ENCODE measurements around the gene FNIP2.

DNA sequence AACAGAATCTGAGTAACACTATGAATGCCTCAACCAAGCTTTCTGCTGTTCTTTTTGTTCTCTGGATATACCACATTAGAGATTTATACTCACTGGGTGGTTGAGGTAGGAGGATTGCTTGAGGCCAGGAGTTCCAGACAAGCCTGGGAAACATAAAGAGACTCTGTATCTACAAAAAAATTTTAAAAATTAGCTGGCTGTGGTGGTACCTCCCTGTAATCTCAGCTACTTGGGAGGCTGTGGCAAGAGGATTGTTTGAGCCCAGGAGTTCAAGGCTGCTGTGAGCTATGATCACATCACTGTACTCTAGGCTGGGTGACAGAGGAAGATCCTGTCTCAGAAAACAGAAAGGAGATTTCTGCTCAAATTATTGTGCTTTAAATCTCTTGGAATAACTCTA is 172.5 kb downstream of the FNIP2 start:
- TF ChIP-seq, protein P1, sequence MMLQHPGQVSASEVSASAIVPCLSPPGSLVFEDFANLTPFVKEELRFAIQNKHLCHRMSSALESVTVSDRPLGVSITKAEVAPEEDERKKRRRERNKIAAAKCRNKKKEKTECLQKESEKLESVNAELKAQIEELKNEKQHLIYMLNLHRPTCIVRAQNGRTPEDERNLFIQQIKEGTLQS (IDR thresholded peaks at IDR 0.05): no peak
- TF ChIP-seq, protein P2, sequence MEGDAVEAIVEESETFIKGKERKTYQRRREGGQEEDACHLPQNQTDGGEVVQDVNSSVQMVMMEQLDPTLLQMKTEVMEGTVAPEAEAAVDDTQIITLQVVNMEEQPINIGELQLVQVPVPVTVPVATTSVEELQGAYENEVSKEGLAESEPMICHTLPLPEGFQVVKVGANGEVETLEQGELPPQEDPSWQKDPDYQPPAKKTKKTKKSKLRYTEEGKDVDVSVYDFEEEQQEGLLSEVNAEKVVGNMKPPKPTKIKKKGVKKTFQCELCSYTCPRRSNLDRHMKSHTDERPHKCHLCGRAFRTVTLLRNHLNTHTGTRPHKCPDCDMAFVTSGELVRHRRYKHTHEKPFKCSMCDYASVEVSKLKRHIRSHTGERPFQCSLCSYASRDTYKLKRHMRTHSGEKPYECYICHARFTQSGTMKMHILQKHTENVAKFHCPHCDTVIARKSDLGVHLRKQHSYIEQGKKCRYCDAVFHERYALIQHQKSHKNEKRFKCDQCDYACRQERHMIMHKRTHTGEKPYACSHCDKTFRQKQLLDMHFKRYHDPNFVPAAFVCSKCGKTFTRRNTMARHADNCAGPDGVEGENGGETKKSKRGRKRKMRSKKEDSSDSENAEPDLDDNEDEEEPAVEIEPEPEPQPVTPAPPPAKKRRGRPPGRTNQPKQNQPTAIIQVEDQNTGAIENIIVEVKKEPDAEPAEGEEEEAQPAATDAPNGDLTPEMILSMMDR (IDR thresholded peaks at IDR 0.05; ENCODE audit: low read depth, low read length, missing input control): no peak
- TF ChIP-seq, protein P3, sequence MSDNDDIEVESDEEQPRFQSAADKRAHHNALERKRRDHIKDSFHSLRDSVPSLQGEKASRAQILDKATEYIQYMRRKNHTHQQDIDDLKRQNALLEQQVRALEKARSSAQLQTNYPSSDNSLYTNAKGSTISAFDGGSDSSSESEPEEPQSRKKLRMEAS (IDR thresholded peaks at IDR 0.05): no peak
- TF ChIP-seq SP1 (IDR thresholded peaks at IDR 0.05) (no peak), TAF1 (conservative IDR thresholded peaks at IDR 0.05) (no peak), RAD21 (IDR thresholded peaks at IDR 0.05) (no peak), YY1 (IDR thresholded peaks at IDR 0.05) (no peak), GABPA (IDR thresholded peaks at IDR 0.05 in 1 of 2, conservative IDR thresholded peaks at IDR 0.05 in 1 of 2) (no peak), NR2F2 (IDR thresholded peaks at IDR 0.05) (no peak), JUND (IDR thresholded peaks at IDR 0.05) (no peak), RXRA (IDR thresholded peaks at IDR 0.05) (no peak)
- TF ChIP-seq, protein P4, sequence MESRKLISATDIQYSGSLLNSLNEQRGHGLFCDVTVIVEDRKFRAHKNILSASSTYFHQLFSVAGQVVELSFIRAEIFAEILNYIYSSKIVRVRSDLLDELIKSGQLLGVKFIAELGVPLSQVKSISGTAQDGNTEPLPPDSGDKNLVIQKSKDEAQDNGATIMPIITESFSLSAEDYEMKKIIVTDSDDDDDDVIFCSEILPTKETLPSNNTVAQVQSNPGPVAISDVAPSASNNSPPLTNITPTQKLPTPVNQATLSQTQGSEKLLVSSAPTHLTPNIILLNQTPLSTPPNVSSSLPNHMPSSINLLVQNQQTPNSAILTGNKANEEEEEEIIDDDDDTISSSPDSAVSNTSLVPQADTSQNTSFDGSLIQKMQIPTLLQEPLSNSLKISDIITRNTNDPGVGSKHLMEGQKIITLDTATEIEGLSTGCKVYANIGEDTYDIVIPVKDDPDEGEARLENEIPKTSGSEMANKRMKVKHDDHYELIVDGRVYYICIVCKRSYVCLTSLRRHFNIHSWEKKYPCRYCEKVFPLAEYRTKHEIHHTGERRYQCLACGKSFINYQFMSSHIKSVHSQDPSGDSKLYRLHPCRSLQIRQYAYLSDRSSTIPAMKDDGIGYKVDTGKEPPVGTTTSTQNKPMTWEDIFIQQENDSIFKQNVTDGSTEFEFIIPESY (IDR thresholded peaks at IDR 0.05): no peak
- TF ChIP-seq, protein P5, sequence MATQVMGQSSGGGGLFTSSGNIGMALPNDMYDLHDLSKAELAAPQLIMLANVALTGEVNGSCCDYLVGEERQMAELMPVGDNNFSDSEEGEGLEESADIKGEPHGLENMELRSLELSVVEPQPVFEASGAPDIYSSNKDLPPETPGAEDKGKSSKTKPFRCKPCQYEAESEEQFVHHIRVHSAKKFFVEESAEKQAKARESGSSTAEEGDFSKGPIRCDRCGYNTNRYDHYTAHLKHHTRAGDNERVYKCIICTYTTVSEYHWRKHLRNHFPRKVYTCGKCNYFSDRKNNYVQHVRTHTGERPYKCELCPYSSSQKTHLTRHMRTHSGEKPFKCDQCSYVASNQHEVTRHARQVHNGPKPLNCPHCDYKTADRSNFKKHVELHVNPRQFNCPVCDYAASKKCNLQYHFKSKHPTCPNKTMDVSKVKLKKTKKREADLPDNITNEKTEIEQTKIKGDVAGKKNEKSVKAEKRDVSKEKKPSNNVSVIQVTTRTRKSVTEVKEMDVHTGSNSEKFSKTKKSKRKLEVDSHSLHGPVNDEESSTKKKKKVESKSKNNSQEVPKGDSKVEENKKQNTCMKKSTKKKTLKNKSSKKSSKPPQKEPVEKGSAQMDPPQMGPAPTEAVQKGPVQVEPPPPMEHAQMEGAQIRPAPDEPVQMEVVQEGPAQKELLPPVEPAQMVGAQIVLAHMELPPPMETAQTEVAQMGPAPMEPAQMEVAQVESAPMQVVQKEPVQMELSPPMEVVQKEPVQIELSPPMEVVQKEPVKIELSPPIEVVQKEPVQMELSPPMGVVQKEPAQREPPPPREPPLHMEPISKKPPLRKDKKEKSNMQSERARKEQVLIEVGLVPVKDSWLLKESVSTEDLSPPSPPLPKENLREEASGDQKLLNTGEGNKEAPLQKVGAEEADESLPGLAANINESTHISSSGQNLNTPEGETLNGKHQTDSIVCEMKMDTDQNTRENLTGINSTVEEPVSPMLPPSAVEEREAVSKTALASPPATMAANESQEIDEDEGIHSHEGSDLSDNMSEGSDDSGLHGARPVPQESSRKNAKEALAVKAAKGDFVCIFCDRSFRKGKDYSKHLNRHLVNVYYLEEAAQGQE (IDR thresholded peaks at IDR 0.05): no peak

Data from liver (tissue), 3 donors.